GM12873 (cell line): ENCODE results near the gene TIMP2.

Experiments
- TF ChIP-seq, protein P1 (sequence below): IDR thresholded peaks from 2 replicates; pipeline ENCODE4 v1.5.1; 2012; ENCODE audit warnings: low read depth, mild to moderate bottlenecking, moderate library complexity, low read length, control low read depth; ENCODE audit not compliant: insufficient read depth; ENCODE audit errors: missing control alignments

The TIMP2 gene

DNA sequence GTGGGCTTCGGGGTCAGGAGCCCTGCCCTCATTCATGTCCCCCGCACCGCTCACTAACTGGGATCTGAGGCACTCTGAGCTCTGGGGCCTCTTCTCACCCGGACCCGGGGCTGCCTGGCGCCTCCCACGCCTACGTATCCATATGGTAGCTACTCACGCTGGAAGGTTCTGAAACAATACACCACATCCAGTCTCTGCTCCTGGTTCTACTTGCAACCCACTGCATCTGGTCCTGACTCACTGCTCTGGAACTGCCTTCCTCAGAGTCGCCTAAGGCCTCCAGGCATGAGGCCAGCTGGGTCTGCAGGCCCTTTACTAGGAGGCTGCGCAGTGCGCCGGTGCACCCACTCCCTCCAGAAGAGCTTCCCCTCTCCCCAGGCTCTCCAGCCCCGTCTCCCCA is 102.6 kb downstream of the TIMP2 start:
- TF ChIP-seq, protein P1, sequence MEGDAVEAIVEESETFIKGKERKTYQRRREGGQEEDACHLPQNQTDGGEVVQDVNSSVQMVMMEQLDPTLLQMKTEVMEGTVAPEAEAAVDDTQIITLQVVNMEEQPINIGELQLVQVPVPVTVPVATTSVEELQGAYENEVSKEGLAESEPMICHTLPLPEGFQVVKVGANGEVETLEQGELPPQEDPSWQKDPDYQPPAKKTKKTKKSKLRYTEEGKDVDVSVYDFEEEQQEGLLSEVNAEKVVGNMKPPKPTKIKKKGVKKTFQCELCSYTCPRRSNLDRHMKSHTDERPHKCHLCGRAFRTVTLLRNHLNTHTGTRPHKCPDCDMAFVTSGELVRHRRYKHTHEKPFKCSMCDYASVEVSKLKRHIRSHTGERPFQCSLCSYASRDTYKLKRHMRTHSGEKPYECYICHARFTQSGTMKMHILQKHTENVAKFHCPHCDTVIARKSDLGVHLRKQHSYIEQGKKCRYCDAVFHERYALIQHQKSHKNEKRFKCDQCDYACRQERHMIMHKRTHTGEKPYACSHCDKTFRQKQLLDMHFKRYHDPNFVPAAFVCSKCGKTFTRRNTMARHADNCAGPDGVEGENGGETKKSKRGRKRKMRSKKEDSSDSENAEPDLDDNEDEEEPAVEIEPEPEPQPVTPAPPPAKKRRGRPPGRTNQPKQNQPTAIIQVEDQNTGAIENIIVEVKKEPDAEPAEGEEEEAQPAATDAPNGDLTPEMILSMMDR = no peak

DNA sequence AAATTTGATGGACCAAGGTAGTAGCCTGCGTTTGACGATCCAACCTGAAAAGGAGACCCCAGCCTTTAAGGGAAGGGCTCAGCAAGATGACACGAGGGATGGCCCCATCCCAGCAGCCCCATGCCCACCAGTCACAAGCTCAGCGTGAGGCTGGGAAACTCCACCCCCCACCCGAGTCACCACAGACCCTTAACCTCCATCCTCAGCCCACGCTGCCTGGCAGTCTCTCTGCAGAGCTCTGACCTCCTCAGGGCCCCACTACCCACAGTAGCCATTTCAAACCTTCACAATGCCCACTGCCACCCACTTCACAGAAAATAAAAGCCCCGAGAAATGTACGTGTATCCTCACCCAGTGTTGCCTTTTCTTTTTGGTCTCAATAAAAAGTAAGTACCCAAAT is 103.2 kb downstream of the TIMP2 start:
- TF ChIP-seq, protein P1 = no peak

DNA sequence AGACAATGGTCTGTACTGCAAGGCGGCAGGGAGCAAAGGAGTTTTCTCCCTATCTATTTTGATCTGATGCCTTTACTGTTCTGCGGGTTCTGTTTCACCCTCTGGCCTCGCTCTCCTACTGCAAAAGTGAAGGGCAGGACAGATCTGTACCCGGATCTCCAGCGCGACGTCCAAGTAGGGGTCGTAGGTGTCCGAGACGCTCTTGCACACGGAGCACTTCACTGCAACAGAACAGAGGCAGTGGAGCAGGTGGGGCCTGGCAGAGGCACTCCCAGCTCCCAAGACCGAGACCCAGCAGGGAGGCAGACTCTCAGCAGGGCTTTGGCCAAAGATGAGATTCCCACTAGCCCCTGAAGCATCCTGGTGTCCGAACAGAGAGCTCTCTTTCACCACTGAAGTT is 104.3 kb downstream of the TIMP2 start:
- TF ChIP-seq, protein P1 = no peak

DNA sequence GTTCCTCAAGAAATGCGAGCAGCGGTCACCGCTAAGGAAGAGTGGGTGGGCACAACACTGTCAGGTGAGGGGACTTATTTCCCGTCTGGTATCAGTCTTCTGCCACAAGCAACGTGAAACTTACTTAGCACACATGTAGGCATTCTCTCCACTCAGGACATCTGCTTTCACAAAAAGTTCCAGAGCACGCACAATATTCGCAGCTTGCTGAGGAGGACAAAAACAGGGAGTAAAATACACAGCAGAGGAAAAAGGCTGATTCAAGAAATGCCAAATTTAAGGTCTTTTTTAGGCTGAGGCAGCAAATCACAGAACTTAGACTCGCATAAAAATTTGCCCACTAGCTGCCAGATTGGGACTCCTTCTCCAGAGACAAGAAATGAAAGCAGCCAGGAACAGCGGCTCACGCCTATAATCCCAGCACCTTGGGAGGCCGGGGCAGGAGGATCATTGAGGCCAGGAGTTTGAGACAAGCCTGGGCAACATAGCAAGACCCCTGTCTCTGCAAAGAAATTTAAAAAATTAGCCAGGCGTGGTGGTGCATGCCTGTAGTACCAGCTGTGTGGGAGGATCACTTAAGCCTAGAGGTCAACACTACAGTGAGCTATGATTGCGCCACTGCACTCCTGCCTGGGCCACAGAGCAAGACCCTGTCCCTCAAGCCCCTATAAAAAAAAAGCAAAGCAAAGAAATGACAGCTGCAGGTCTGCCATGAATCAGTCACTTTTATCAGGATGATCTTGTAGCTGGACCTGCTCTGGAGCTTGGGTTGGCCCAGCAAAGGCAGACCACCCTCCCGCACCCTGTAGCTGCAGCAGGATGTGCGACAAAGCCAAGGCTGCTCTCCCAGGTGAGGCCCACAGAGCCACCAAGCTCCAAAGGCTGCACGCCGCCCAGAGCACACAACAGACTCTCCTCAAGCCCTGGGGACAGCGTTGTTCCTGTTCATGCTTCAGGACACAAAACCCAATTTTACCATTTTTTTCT is 105.1 kb downstream of the TIMP2 start:
- TF ChIP-seq, protein P1 = no peak

DNA sequence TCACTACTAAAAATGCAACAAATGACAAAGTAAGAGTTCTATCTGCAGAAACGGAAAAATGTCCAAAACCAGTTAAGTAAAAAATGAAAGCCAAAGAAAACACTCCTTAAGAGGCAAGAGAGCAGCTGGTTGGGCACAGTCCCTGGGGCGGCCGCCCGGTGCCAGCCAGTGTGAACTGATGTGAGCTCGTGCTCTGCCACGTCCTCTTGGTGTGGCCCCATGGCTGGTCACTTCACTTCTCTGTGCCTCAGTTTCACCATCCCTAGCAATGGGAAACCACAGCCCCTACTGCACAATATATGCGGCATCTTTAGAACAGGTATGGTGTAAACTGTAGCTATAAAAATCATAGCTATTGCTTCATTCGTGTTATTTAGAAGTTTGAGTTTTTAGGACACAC is 105.8 kb downstream of the TIMP2 start:
- TF ChIP-seq, protein P1 = no peak

DNA sequence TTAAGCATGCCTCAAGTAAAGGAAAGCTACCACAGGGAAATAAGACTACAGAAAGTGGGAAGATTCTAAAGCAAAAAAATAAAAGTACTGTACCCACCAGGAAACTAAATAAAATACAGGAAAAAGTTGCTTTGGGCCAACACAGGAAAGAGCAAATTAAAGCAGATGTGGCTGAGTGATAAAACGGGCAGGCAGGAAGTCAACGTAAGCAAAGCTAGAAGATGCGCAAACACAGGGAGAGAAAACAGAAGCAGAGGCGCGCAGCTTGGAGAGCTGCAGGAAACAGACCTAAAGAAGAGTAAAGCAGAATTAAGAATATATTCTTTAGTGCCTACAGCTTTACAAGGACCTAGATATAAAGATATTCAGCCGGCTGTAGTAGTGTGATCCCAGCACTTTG is 106.3 kb downstream of the TIMP2 start:
- TF ChIP-seq, protein P1 = no peak

DNA sequence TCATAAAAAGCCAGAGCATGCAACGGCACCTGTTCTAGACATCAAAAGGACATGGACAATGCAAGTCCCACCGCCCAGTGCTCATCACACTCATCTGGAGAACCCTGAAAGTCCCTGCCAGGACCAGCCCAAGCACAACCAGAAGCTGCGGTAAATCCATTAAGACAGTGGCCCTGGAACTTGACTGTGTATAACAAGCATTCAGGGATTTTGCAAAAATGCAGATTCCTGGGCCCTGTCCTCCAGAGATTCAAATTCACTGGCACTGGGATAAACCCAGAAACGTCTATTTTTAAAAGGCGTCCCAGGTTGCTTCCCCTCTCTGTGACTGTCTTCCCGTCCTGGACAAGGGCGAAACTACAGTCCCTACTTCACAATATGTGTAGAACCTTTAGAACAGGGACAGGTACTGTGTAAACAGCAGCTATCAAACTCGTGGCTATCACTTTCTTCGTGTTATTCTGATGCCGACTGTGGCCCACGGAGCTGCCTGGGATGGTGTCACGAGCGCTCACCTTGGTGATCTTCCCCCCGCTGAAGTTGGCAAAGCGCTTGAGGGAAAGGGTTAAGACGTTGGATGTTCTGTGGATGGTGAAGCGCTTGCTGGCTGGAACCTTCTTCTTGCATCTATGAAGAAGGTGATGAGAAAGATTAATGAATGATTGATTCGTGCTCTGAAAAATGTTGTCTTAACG is 106.9 kb downstream of the TIMP2 start:
- TF ChIP-seq, protein P1 = no peak
